HG02571 (cell line): Measurements from ENCODE around the gene PRR5.

Source experiments
- ATAC-seq: cut with Tn5 transposase; IDR thresholded peaks from one replicate; pipeline ENCODE4 v1.9.1; 2021; ENCODE audit warnings: mild to moderate bottlenecking, moderate library complexity; ENCODE audit not compliant: unreplicated experiment

PRR5 gene

DNA sequence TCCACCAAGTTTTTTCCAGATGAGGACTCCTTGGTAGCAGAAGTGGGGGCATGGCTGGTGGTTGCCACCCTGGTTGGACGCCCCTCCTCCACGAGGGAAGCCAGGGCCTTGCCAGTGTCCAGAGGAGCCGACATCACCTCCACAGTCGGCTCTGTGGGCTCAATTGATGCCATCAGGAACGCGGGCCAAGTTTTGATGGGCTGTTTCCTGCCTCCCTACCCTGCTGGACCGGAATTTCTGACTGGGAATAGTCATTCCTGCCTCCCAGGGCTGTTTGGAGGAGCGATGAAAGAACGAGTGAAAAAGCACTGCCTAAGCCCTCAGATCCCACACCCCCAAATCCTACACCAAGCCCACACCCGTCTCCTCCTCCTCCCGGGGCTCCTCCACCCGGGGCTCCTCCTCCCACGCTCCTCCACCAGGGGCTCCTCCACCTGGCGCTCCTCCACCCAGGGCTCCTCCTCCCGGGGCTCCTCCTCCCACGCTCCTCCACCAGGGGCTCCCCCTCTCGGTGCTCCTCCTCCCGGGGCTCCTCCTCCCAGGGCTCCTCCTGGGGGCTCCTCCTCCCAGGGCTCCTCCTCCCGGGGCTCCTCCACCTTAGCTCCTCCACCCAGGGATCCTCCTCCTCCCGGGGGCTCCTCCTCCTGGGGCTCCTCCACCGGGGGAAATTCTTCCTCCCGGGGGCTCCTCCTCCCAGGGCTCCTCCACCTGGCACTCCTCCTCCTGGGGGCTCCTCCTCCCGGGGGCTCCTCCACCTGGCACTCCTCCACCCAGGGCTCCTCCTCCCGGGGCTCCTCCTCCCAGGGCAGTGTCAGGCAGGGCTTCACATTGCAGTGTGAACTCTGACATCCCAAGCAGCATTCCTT lies 10.0 kb upstream of the PRR5 start:
- ATAC-seq: no peak

DNA sequence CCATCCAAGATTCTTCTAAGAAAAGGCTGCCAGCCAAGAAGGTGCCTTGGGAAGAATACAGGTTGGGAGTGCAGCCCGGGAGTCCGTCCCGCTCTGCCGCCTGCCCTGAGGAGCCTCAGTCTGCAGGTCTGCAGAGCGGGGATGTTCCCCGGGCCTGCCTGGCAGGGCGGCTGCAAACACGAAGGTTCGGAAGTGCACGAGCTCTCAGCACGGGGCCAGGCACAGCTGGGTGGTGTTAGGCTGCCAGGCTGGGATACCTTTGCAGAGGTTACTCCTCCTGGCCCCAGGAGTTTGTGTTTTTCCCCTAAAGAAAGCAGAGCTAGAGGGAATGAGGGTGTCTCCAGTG lies 9.4 kb upstream of the PRR5 start:
- no peak for ATAC-seq

DNA sequence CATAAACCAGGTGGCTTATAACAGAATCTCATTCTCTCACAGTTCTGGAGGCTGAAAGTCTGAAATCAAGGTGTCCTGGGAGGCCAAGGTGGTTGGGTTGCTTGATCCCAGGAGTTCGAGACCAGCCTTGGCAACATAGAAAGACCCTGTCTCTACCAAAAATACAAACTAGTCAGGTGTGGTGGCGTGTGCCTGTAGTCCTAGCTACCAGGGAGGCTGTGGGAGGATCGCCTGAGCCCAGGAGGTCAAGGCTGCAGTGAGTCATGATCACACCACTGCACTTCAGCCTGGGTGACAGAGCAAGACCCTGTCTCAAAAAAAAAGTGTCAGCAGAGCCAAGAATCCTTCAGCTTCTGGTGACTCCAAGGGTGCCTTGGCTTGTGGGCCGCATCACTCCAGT lies 8.9 kb upstream of the PRR5 start:
- ATAC-seq: no peak

DNA sequence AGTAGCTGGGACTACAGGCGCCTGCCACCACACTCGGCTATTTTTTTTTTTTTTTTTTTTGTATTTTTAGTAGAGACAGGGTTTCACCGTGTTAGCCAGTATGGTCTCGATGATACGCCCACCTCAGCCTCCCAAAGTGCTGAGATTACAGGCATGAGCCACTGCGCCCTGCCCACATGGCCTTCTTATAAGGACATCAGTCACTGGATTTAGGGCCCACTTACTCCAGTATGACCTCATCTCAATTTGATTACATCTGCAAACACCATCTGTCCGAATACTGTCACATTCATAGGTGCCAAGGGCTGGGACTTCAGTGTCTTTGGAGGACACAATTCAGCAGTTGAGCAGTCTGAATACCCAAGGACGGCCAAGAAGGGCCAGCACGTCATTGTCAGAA lies 8.2 kb upstream of the PRR5 start:
- ATAC-seq: no peak

GRCh38 chr22:44697423-44698141 lies 4.4 kb upstream of the PRR5 start:
- no peak for ATAC-seq

DNA sequence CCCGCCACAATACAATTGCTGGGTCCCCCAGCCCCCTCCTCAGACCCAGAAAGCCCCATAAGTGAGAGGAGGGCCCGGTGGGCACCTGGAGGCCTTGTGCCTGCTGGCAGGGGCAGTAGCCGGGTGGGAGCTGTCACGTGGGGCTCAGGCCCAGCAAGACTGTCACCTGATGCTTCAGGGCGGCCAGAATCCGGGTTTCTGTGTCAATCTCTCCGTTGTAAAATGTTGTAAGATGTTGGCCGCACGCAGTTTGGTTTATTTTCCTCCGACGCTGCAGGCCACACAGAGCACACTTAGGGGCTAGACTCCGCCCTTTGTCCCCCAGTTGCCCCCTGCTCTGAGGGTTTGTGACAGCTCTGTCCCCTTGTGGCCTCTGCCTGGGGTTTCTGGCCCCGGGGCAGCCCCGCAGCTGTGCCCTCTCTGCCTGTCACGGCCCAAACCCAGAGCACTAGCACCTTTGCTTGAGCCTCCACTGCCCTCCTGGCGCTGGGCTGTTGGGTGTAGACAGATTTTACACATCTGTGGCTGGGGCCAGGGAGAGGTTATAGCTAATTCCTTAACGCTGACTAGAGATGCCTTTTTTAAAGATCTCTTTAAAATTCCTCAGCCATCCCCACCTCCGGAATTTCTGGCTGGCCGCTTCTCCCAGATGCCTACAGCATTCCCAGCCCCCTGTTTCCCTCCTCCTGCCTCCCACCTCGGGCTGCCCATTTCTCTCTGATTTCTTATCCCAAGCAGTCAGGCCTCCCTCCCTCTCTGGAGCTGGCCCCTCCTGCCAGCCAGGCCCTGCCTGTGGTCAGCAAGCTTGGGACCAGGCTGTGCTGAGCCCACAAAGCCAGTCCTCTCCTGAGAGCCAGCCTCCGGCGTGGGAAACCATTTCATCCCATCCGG lies 3.2 kb upstream of the PRR5 start:
- no peak for ATAC-seq

DNA sequence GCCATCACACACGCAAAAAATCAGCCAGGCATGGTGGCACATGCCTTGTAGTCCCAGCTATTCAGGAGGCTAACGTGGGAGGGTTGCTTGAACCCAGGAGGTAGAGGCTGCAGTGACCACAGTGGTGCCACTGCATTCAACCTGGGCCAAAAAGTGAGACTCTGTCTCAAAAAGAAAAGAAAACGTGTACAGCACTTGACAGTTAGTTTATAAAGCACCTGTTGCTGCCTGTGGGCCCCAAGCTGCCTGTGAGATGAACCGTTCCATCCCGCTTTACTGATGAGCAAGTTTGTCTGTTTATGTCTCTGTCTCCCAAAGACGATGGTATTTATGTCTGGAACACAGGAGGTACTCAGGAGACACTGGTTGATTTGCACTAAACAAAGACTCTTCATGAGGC lies 1.5 kb upstream of the PRR5 start:
- no peak for ATAC-seq

- ATAC-seq: no peak
Measured at GRCh38 chr22:44701187-44701790, 715 bp upstream of the PRR5 start.

GRCh38 chr22:44702479-44703198 lies 635 bp downstream of the PRR5 start:
- peak; percentile 26 for ATAC-seq

DNA sequence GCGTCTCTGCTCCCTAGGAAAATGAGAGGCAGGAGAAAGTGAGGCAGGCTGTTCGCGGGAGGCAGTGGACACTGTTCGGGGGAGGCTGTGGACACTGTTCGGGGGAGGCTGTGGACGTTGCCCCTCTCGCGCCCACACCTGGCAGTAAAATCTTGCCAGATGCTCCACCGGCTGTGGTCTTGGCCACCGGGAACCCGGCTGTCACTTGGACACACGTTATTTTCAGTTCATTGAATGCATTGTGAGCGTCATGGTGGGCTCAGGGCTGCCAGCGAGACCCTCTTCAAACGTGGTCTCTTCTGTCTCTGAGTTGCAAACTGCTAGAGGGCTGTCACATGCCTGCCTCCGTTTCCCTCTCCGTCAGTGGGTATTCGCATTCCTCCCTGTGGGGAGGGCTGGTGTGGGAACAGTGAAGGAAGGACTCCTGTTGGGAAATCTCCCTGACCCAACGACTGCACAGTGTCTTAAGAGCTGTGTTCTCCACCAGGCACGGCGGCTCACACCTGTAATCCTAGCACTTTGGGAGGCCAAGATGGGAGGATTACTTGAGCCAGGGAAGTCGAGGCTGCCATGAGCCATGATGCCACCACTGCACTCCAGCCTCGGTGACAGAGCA lies 1.4 kb downstream of the PRR5 start:
- ATAC-seq: no peak

GRCh38 chr22:44704159-44705021 lies 2.4 kb downstream of the PRR5 start:
- no peak for ATAC-seq

DNA sequence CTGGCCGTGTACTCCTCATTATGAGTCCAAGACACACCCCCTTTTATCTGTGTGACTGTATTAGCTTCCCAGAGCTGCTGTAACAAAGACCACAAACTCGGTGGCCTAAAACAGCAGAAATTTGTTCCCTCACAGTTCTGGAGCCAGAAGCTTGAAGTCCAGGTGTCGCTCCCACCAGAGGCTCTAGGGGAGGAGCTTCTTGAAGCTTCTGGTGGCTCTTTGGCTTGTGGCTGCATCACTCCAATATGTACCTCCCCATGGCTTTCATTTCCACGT lies 3.0 kb downstream of the PRR5 start:
- ATAC-seq: no peak

- no peak for ATAC-seq
Measured at GRCh38 chr22:44706488-44706887, 4.5 kb downstream of the PRR5 start.

GRCh38 chr22:44707178-44707577 lies 5.2 kb downstream of the PRR5 start:
- no peak for ATAC-seq

DNA sequence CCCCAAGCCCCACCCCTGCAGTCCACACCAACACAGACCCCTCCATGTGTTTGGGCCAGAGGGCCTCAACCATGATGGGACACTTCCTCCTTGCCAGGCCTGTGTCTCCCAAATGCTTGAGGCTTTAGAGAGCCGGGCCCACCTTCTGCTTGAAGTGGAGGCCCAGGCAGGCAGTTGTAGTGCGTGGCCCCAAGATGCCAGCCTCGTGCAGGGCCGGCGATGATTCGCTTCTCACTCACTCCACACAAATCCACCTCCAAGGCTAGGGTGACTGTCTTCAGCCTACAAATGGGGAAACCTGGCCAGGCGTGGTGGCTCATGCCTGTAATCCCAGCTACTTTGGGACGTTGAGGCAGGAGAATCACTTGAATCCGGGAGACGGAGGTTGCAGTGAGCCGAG lies 5.7 kb downstream of the PRR5 start:
- ATAC-seq: no peak

GRCh38 chr22:44709881-44710392 lies 7.9 kb downstream of the PRR5 start:
- no peak for ATAC-seq

GRCh38 chr22:44710474-44711240 lies 8.7 kb downstream of the PRR5 start:
- no peak for ATAC-seq

- no peak for ATAC-seq
Measured at GRCh38 chr22:44711241-44711560, 9.2 kb downstream of the PRR5 start.
